ENCODE results near the gene PKIG.

The PKIG gene

DNA sequence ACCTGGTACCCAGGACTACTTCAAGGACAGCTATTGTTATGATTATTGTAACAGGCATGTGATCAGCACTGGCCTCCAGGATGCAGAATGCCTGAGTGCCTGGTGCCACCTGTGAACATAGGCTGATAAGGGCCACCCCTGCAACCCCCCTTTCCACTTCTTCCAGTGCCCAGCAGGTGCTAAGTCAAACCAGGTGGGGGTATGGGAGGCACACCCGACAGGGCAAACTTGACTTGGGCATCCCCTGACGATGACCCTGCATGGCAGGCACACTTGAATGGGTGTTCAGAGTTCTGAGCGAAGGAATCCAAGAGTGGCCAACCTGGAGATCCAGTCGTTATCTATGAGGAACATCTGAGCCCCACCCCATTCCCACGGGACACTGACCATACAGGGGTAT is 65.7 kb downstream of the PKIG start:
- H3K36me3 ChIP-seq (ENCODE audit: low read length) = no peaks in the 10 kb centered on the region
- H2AFZ ChIP-seq (ENCODE audit: low read depth, low read length, severe bottlenecking) = no peak overlapping the region
- H3K27ac ChIP-seq (ENCODE audit: low read depth, low read length) = peak overlapping the region; percentile 93
- H3K27me3 ChIP-seq (ENCODE audit: low read length) = no peaks in the 10 kb centered on the region
- peak overlapping the region; percentile 87 for H3K4me2 ChIP-seq (ENCODE audit: low read depth, low read length, poor library complexity, severe bottlenecking)
- H3K79me2 ChIP-seq (ENCODE audit: insufficient read depth, low read length) = peaks cover 33% of the 10 kb centered on the region
- H3K4me3 ChIP-seq (ENCODE audit: insufficient read depth, low read length, poor library complexity, severe bottlenecking) = no peak overlapping the region
- H4K20me1 ChIP-seq (ENCODE audit: low read depth, low read length) = no peaks in the 10 kb centered on the region
- peaks cover 40% of the 10 kb centered on the region for H3F3A ChIP-seq (ENCODE audit: insufficient read depth)
- peak overlapping the region; percentile 43 for H3K9ac ChIP-seq (ENCODE audit: low read length)
- TF ChIP-seq EZH2phosphoT487 (conservative IDR thresholded peaks at IDR 0.05; ENCODE audit: low read length) (no peak), CTCF (IDR thresholded peaks at IDR 0.05; ENCODE audit: insufficient read depth, low read length, poor library complexity, severe bottlenecking) (no peak)
- H3K9me3 ChIP-seq (ENCODE audit: insufficient read depth, low read length) = no peaks in the 10 kb centered on the region
- no peaks in the 10 kb centered on the region for H3K9me2 ChIP-seq (replicated peaks; ENCODE audit: insufficient read depth, low read length)

GRCh38 chr20:44648579-44648978 is 66.2 kb downstream of the PKIG start:
- no peak overlapping the region for H2AFZ ChIP-seq (ENCODE audit: low read depth, low read length, severe bottlenecking)
- H3K9ac ChIP-seq (ENCODE audit: low read length) = peak overlapping the region; percentile 10; the same call in 1 of the 2 replicates
- H3K4me2 ChIP-seq (ENCODE audit: low read depth, low read length, poor library complexity, severe bottlenecking) = peak overlapping the region; percentile 87
- no peaks in the 10 kb centered on the region for H3K27me3 ChIP-seq (ENCODE audit: low read length)
- peaks cover 40% of the 10 kb centered on the region for H3F3A ChIP-seq (ENCODE audit: insufficient read depth)
- no peak overlapping the region for H3K4me3 ChIP-seq (ENCODE audit: insufficient read depth, low read length, poor library complexity, severe bottlenecking)
- H4K20me1 ChIP-seq (ENCODE audit: low read depth, low read length) = no peaks in the 10 kb centered on the region
- H3K9me2 ChIP-seq (replicated peaks; ENCODE audit: insufficient read depth, low read length) = no peaks in the 10 kb centered on the region
- peaks cover 28% of the 10 kb centered on the region for H3K79me2 ChIP-seq (ENCODE audit: insufficient read depth, low read length)
- H3K27ac ChIP-seq (ENCODE audit: low read depth, low read length) = peak overlapping the region; percentile 93
- H3K36me3 ChIP-seq (ENCODE audit: low read length) = no peaks in the 10 kb centered on the region
- no peaks in the 10 kb centered on the region for H3K9me3 ChIP-seq (ENCODE audit: insufficient read depth, low read length)
- TF ChIP-seq CTCF (IDR thresholded peaks at IDR 0.05; ENCODE audit: insufficient read depth, low read length, poor library complexity, severe bottlenecking) = no peak
- no peak for TF ChIP-seq EZH2phosphoT487 (conservative IDR thresholded peaks at IDR 0.05; ENCODE audit: low read length)

DNA sequence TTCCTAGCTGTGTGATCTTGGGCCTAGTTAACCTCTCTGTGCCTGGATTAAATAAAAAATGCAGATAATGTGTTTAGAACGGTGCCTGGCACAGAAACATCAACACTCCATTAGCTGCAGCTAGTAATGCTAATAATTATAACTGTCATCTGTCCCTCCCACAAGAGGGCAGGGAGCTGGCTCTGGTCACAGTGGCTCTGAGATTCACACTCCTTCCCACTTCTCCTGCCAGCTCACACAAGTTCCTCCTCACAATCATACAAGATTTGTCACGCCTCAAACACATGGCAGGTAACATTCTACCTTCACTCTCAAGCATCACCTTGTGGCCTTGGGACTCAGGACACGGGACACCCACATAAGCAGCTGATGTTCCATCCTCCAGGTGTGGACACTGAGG is 66.7 kb downstream of the PKIG start:
- no peak overlapping the region for H2AFZ ChIP-seq (ENCODE audit: low read depth, low read length, severe bottlenecking)
- no peaks in the 10 kb centered on the region for H4K20me1 ChIP-seq (ENCODE audit: low read depth, low read length)
- TF ChIP-seq EZH2phosphoT487 (conservative IDR thresholded peaks at IDR 0.05; ENCODE audit: low read length) = no peak
- peaks cover 25% of the 10 kb centered on the region for H3K79me2 ChIP-seq (ENCODE audit: insufficient read depth, low read length)
- peaks cover 40% of the 10 kb centered on the region for H3F3A ChIP-seq (ENCODE audit: insufficient read depth)
- peak overlapping the region; percentile 93 for H3K27ac ChIP-seq (ENCODE audit: low read depth, low read length)
- no peaks in the 10 kb centered on the region for H3K27me3 ChIP-seq (ENCODE audit: low read length)
- H3K4me3 ChIP-seq (ENCODE audit: insufficient read depth, low read length, poor library complexity, severe bottlenecking) = no peak overlapping the region
- no peaks in the 10 kb centered on the region for H3K9me2 ChIP-seq (replicated peaks; ENCODE audit: insufficient read depth, low read length)
- peak overlapping the region; percentile 87 for H3K4me2 ChIP-seq (ENCODE audit: low read depth, low read length, poor library complexity, severe bottlenecking)
- no peaks in the 10 kb centered on the region for H3K36me3 ChIP-seq (ENCODE audit: low read length)
- H3K9me3 ChIP-seq (ENCODE audit: insufficient read depth, low read length) = no peaks in the 10 kb centered on the region
- H3K9ac ChIP-seq (ENCODE audit: low read length) = peak overlapping the region; percentile 10; the same call in 1 of the 2 replicates

DNA sequence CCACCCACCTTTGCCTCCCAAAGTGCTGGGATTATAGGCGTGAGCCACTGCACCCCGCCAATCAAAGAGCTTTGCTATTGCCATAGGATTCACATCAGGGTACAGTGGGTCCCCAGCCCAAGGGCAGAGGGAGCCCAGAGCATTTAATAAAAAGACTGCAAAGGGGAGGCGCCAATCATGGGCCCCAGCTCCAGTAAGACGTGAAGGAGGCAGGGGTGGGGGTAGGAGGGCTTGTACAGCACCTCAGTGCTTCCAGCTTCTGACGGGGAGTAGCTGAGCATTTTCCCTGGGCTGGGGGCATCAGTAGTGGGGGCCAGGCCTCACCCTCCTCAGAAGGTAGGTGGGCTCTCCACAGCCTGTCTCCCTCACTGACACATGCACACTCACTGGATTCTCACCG is 67.6 kb downstream of the PKIG start:
- no peak overlapping the region for H2AFZ ChIP-seq (ENCODE audit: low read depth, low read length, severe bottlenecking)
- no peaks in the 10 kb centered on the region for H3K27me3 ChIP-seq (ENCODE audit: low read length)
- H3K4me3 ChIP-seq (ENCODE audit: insufficient read depth, low read length, poor library complexity, severe bottlenecking) = peak overlapping the region; percentile 87
- TF ChIP-seq EZH2phosphoT487 (conservative IDR thresholded peaks at IDR 0.05; ENCODE audit: low read length) = no peak
- no peak for TF ChIP-seq CTCF (IDR thresholded peaks at IDR 0.05; ENCODE audit: insufficient read depth, low read length, poor library complexity, severe bottlenecking)
- H3K9me3 ChIP-seq (ENCODE audit: insufficient read depth, low read length) = no peaks in the 10 kb centered on the region
- H3K27ac ChIP-seq (ENCODE audit: low read depth, low read length) = peak overlapping the region; percentile 93
- H3K4me2 ChIP-seq (ENCODE audit: low read depth, low read length, poor library complexity, severe bottlenecking) = peak overlapping the region; percentile 87
- H3K9me2 ChIP-seq (replicated peaks; ENCODE audit: insufficient read depth, low read length) = no peaks in the 10 kb centered on the region
- H3F3A ChIP-seq (ENCODE audit: insufficient read depth) = peaks cover 36% of the 10 kb centered on the region
- peak overlapping the region; percentile 86 for H3K9ac ChIP-seq (ENCODE audit: low read length)
- H4K20me1 ChIP-seq (ENCODE audit: low read depth, low read length) = no peaks in the 10 kb centered on the region
- H3K79me2 ChIP-seq (ENCODE audit: insufficient read depth, low read length) = peaks cover 25% of the 10 kb centered on the region
- no peaks in the 10 kb centered on the region for H3K36me3 ChIP-seq (ENCODE audit: low read length)
